A673 (cell line): ENCODE data around the gene LRRTM3. TPM values are rescaled to one million over a fixed set of nuclear protein-coding genes. Genes with fewer than 3 reads are reported as not detected.

Experiments used
- BruUV-seq: library from RNA; stranded (reverse); fragments of 400-500 nt; replicated peaks from 2 replicates; lab custom pipeline; 2021; lab: Mats Ljungman, UMichigan
- CTCF ChIA-PET: fragments of 300-600 bp; sonication (Branson Sonifier 250); formaldehyde crosslinking; loops from one replicate; lab custom pipeline; 2022; ENCODE audit warnings: antibody characterized with exemption; lab: Charles Lee
- POLR2A ChIA-PET: fragments of 300-600 bp; sonication (Branson Sonifier 250); formaldehyde crosslinking; loops from one replicate; lab custom pipeline; 2022; ENCODE audit warnings: antibody characterized with exemption; ENCODE audit not compliant: low non-redundant PET; lab: Charles Lee
- DNase-seq: peaks from one replicate; pipeline ENCODE4 v3.0.0-alpha.2; 2015; ENCODE audit warnings: low spot score
- H3K27ac ChIP-seq: fragments of 200-600 bp; sonication (generic); 2 replicates; pipeline ENCODE4 v1.5.1; 2016; ENCODE audit warnings: mixed run types, low read depth, mild to moderate bottlenecking, mixed read lengths, antibody characterized with exemption, low read length; ENCODE audit not compliant: poor library complexity, severe bottlenecking
- H3K27me3 ChIP-seq: fragments of 200-600 bp; sonication (generic); replicated peaks from 2 replicates; pipeline ENCODE4 v1.6.1; 2017; ENCODE audit warnings: mixed run types, low read depth, mild to moderate bottlenecking, mixed read lengths, antibody characterized with exemption, low read length; ENCODE audit not compliant: insufficient read depth, poor library complexity
- H3K36me3 ChIP-seq: fragments of 200-600 bp; sonication (generic); 2 replicates; pipeline ENCODE4 v1.6.1; 2016; ENCODE audit warnings: mixed run types, mild to moderate bottlenecking, mixed read lengths, antibody characterized with exemption, low read length; ENCODE audit not compliant: insufficient read depth, poor library complexity, severe bottlenecking
- H3K4me1 ChIP-seq: fragments of 200-600 bp; sonication (generic); 2 replicates; pipeline ENCODE4 v1.6.1; 2017; ENCODE audit warnings: mixed run types, mild to moderate bottlenecking, mixed read lengths, antibody characterized with exemption, low read length; ENCODE audit not compliant: insufficient read depth, poor library complexity, severe bottlenecking
- H3K4me3 ChIP-seq: fragments of 200-600 bp; sonication (generic); 2 replicates; pipeline ENCODE4 v1.5.1; 2016; ENCODE audit warnings: low read depth, mixed run types, mild to moderate bottlenecking, mixed read lengths, low read length; ENCODE audit not compliant: poor library complexity, severe bottlenecking
- H3K9me3 ChIP-seq: fragments of 200-600 bp; sonication (generic); 2 replicates; pipeline ENCODE4 v1.6.1; 2016; ENCODE audit warnings: mixed run types, low read depth, mild to moderate bottlenecking, mixed read lengths, antibody characterized with exemption, low read length; ENCODE audit not compliant: poor library complexity, severe bottlenecking
- EZH2 ChIP-seq: fragments of 200-600 bp; sonication (generic); IDR thresholded peaks from 2 replicates; pipeline ENCODE4 v1.6.1; 2017; ENCODE audit warnings: borderline replicate concordance, low read depth, mild to moderate bottlenecking, mixed read lengths, antibody characterized with exemption, low read length; ENCODE audit not compliant: poor library complexity, severe bottlenecking
- intact Hi-C: fragments of 100-400 bp; cut with micrococcal nuclease; formaldehyde crosslinking; loops from one replicate; pipeline ENCODE4 v1.10.0; 2022; ENCODE audit not compliant: unreplicated experiment
- total RNA-seq: library from RNA; stranded (reverse); gene quantifications from 2 replicates; pipeline ENCODE4 v1.2.3, GENCODE V29; 2021
- TF ChIP-seq, protein P1 (sequence below): fragments of 300-800, 200-600 bp; sonication (generic); conservative IDR thresholded peaks from 2 replicates; pipeline ENCODE4 v1.5.1; 2017; ENCODE audit warnings: low read depth, mild to moderate bottlenecking, antibody characterized with exemption, low read length, moderate library complexity, mixed read lengths

Gene LRRTM3
- total RNA-seq, 1 experiment from 2014 or later = not detected

DNA sequence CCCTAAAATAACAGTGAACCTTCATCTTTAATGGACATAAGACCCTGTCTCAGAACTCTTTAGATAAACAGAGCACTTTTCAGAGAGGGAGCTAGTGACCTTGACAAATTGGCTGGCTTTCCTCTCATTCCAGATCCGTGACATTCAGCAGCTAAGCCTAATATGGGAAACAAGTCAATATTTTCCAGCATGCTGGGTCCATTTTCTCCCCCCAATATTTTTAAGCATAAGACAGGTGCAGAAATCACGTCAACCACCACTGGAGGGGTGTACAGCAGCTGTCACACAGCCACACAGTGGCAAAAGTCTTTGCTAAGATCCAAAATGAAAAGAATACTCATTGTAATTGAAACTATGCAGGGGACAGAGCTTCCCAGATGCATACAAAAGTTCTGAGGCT is 26.1 kb downstream of the LRRTM3 start:
- ChIA-PET POLR2A (no interaction called here), CTCF (no interaction called here)
- intact Hi-C loops = no loop called here
- Histone ChIP-seq H3K27ac (no peak overlapping the region), H3K36me3 (no peaks in the 10 kb centered on the region), H3K4me1 (no peaks in the 10 kb centered on the region), H3K27me3 (no peaks in the 10 kb centered on the region), H3K9me3 (no peaks in the 10 kb centered on the region), H3K4me3 (no peak overlapping the region)
- BruUV-seq = no TSS peak
- DNase-seq = no peak
- TF ChIP-seq EZH2 = no peak
- TF ChIP-seq, protein P1, sequence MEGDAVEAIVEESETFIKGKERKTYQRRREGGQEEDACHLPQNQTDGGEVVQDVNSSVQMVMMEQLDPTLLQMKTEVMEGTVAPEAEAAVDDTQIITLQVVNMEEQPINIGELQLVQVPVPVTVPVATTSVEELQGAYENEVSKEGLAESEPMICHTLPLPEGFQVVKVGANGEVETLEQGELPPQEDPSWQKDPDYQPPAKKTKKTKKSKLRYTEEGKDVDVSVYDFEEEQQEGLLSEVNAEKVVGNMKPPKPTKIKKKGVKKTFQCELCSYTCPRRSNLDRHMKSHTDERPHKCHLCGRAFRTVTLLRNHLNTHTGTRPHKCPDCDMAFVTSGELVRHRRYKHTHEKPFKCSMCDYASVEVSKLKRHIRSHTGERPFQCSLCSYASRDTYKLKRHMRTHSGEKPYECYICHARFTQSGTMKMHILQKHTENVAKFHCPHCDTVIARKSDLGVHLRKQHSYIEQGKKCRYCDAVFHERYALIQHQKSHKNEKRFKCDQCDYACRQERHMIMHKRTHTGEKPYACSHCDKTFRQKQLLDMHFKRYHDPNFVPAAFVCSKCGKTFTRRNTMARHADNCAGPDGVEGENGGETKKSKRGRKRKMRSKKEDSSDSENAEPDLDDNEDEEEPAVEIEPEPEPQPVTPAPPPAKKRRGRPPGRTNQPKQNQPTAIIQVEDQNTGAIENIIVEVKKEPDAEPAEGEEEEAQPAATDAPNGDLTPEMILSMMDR = no peak

DNA sequence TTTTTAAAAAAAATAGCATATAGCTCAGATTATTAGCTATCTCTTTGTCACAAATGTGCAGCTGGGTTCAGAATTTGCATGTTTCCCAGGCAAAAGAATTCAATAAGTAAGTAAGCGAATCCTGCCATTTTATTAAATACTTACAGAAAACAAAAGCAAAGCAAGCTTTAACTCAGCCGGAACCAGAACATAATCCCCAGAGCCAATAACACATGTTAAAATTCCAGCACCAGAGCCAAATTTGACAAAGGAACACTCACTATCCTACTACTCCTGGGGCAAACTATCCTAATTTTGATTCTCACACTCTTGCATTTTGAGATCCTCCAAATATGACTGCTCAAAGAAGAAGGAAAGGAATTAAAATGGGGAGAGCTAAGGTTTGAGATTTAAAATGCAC is 32.6 kb downstream of the LRRTM3 start:
- no peak overlapping the region for H3K4me3 ChIP-seq
- H3K9me3 ChIP-seq = no peaks in the 10 kb centered on the region
- POLR2A ChIA-PET = no interaction called here
- BruUV-seq = no TSS peak
- no peak for DNase-seq
- no peak for TF ChIP-seq EZH2
- TF ChIP-seq, protein P1 = no peak
- intact Hi-C loops = no loop called here
- peaks cover 4% of the 10 kb centered on the region for H3K27me3 ChIP-seq
- no peak overlapping the region for H3K27ac ChIP-seq
- H3K36me3 ChIP-seq = no peaks in the 10 kb centered on the region
- CTCF ChIA-PET = no interaction called here
- H3K4me1 ChIP-seq = no peaks in the 10 kb centered on the region

DNA sequence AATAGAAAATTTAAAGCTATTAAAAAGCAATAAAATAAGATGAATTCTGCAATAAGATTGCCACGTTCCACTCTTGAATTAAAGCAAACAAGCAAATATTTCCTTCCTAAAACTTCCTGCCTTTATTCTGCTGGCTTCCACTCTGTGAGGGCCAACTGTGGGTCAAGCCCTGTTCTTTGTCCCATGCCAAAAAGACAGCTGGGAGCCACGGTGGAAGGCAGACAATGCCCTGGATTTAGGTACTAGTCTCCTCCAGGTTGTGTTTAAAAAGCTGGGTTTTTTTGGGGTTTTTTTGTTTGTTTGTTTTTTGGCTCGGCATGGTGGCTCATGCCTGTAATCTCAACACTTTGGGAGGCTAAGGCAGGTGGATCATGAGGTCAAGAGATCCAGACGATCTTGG is 39.1 kb downstream of the LRRTM3 start:
- no peak for TF ChIP-seq EZH2
- TF ChIP-seq, protein P1 = no peak
- no peaks in the 10 kb centered on the region for H3K9me3 ChIP-seq
- H3K27ac ChIP-seq = no peak overlapping the region
- intact Hi-C loops = no loop called here
- no peak for DNase-seq
- ChIA-PET CTCF (no interaction called here), POLR2A (interaction anchor here (0.6 kb wide), 1 partner anchor 147 kb away, joined by 10 read pairs; no protein-coding TSS in a partner anchor)
- H3K4me3 ChIP-seq = no peak overlapping the region
- no peaks in the 10 kb centered on the region for H3K36me3 ChIP-seq
- H3K27me3 ChIP-seq = no peaks in the 10 kb centered on the region
- no peaks in the 10 kb centered on the region for H3K4me1 ChIP-seq
- no TSS peak for BruUV-seq
